Fibroblast of skin of scalp (primary cell): Measurements from ENCODE around the gene GOLGA6C.
"Not testable (repeated sequence)": the region's sequence is repeated elsewhere in the genome, so short reads cannot be mapped to it uniquely, and the experiment has no call there.

ENCODE experiments used
- DNase-seq: peaks from one replicate; pipeline ENCODE4 v3.0.0-alpha.2; 2013

The GOLGA6C gene

GRCh38 chr15:75259873-75260272 is 1.7 kb downstream of the GOLGA6C start:
- DNase-seq: not testable (repeated sequence)

- DNase-seq: not testable (repeated sequence)
Measured at GRCh38 chr15:75273751-75274359, 15.7 kb downstream of the GOLGA6C start.

- peak; percentile 9 for DNase-seq
Measured at GRCh38 chr15:75274509-75275107, 16.5 kb downstream of the GOLGA6C start.

GRCh38 chr15:75275617-75276016 is 17.5 kb downstream of the GOLGA6C start:
- not testable (repeated sequence) for DNase-seq

GRCh38 chr15:75278497-75278896 is 20.4 kb downstream of the GOLGA6C start:
- DNase-seq: not testable (repeated sequence)

GRCh38 chr15:75282572-75282971 is 24.4 kb downstream of the GOLGA6C start, which contains the start of gene GOLGA6D:
TSS of gene GOLGA6D (plus strand) at chr15:75282835. CDS start at chr15:75282876, 41 bp downstream.
- not testable (repeated sequence) for DNase-seq

GRCh38 chr15:75284152-75284551 is 26.0 kb downstream of the GOLGA6C start:
- not testable (repeated sequence) for DNase-seq

GRCh38 chr15:75293660-75294059 is 35.5 kb downstream of the GOLGA6C start:
- DNase-seq: not testable (repeated sequence)

GRCh38 chr15:75298541-75299310 is 40.6 kb downstream of the GOLGA6C start:
- not testable (repeated sequence) for DNase-seq

GRCh38 chr15:75299311-75299688 is 41.2 kb downstream of the GOLGA6C start:
- DNase-seq: not testable (repeated sequence)

GRCh38 chr15:75300026-75300425 is 41.9 kb downstream of the GOLGA6C start:
- DNase-seq: not testable (repeated sequence)

- no peak for DNase-seq
Measured at GRCh38 chr15:75302318-75302717, 44.2 kb downstream of the GOLGA6C start.

- not testable (repeated sequence) for DNase-seq
Measured at GRCh38 chr15:75302753-75303152, 44.6 kb downstream of the GOLGA6C start.

- no peak for DNase-seq
Measured at GRCh38 chr15:75306188-75306587, 48.1 kb downstream of the GOLGA6C start.

GRCh38 chr15:75307778-75308390 is 49.8 kb downstream of the GOLGA6C start:
- DNase-seq: peak; percentile 15

GRCh38 chr15:75309711-75310110 is 51.6 kb downstream of the GOLGA6C start:
- peak; percentile 13 for DNase-seq

GRCh38 chr15:75312548-75312947 is 54.4 kb downstream of the GOLGA6C start:
- DNase-seq: peak; percentile 48

- DNase-seq: no peak
Measured at GRCh38 chr15:75313116-75313845, 55.1 kb downstream of the GOLGA6C start.

GRCh38 chr15:75314552-75315290 is 56.6 kb downstream of the GOLGA6C start:
- no peak for DNase-seq

GRCh38 chr15:75319231-75319897 is 61.2 kb downstream of the GOLGA6C start:
- not testable (repeated sequence) for DNase-seq
